Measurements from ENCODE around the gene GLRX2.

The GLRX2 gene

DNA sequence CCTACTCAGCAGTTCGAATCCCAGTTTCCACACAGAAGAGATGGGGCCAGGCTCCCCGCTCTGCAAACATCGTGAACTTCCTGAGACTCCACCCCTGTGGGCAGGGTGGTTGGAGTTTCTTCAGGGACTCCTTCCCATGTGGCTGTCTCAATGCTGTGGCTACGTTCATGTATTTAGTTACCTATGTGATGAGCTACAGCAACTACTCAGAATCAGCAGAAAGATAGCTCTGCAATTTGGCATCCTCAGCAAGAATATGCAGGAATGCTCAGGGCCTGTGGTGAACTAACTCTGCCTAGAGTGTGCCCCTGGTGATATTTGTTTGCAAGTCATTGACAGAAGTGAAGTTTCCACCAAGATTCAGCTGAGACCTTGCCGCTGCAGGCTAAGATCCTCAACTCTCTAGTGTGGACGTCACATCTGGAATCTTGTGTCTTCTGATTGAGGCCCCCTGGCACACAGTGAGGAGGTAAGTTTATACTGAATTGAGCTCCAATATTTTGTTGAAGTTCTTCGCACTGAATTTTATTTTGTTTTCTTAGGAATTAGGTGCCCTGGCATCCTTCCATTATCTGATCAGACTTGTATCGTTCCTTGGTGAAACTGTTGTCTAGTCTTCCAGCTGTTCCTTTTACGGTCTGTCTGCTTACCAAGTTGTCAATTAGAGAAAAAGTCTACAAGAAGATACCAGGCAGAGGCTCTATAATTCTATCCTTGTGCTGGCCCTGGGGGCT, 8.2 kb upstream of the GLRX2 start:
- no peak for DNase-seq (ENCODE audit: low spot score)

DNA sequence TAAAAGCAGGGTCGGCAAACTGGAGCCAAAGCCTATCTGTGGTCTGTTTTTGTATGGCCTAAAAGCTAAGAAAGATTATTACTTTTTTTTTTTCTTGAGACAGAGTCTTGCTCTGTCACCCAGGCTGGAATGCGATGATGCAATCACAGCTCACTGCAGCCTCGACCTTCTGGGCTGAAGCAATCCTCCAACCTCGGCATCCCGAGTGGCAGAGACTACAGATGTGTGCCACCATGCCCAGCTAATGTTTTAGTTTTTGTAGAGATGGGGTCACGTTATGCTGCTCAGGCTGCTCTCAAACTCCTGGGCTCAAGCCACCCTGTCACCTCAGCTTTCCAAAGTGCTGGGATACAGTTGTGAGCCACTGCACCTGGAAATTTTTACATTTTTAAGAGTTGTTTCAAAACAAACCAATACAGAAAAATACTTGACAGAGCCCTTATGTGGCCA, 6.5 kb upstream of the GLRX2 start:
- DNase-seq (ENCODE audit: low spot score): no peak

GRCh38 chr1:193110864-193111263, 5.7 kb upstream of the GLRX2 start:
- DNase-seq (ENCODE audit: low spot score): no peak

DNA sequence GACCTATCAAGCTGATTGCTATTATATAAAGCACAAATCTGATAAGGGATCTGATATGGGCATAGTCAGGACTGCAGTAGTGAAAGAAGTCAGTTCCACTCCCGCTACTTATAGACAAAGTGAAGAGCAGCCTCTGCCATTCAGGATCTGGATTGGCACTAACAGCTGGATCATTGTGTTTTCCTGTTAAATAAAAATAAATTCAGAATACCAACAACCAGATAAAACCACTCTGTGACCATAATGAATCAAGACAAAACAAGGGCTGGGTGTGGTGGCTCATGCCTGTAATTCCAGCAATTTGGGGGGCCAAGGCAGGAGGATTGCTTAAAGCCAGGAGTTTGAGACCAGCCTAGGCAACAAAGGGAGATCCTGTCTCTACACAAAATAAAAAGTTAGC, 5.0 kb upstream of the GLRX2 start:
- DNase-seq (ENCODE audit: low spot score): no peak

- no peak for DNase-seq (ENCODE audit: low spot score)
These were observed 4.4 kb upstream of the GLRX2 start for GRCh38 chr1:193109619-193110018.

- no peak for DNase-seq (ENCODE audit: low spot score)
These were observed 3.3 kb upstream of the GLRX2 start for GRCh38 chr1:193108471-193108870.

DNA sequence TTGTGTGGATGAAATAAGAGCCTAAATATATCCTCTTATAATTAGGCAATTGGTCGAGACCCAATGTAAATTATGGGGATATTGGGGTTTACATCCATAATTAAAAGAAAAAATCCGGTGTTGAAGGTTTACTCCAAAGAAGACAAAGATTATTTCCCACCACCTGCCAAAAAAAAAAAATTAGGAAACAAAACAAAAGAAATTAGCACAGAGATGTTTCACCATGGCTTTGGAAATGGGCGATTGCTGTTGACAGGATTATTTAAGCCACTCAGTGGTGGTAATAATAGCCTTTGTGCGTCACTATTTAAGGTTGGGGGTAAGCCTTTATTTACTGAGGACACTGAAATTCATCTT, 585 bp upstream of the GLRX2 start:
- DNase-seq (ENCODE audit: low spot score): no peak

DNA sequence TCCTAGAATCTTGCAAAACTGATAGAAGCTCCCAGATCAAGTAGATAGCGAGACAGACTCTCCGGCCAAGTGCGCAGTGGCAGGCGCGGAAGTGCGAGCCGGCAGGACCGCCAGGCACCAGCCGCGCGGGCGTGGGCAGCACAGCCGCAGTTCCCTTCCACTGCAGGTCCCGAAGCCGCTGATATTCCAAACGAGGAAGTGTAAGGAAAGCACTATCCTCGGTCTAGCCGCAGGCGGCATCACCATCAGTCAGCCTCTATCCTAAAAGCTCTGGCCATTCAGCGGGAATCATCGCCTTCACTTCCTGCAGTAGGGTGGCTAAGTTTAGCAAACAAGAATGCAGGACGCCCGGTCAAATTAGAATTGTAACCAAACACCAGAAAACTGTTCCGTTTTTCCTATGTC, 710 bp downstream of the GLRX2 start:
- peak; percentile 66 for DNase-seq (ENCODE audit: low spot score)

DNA sequence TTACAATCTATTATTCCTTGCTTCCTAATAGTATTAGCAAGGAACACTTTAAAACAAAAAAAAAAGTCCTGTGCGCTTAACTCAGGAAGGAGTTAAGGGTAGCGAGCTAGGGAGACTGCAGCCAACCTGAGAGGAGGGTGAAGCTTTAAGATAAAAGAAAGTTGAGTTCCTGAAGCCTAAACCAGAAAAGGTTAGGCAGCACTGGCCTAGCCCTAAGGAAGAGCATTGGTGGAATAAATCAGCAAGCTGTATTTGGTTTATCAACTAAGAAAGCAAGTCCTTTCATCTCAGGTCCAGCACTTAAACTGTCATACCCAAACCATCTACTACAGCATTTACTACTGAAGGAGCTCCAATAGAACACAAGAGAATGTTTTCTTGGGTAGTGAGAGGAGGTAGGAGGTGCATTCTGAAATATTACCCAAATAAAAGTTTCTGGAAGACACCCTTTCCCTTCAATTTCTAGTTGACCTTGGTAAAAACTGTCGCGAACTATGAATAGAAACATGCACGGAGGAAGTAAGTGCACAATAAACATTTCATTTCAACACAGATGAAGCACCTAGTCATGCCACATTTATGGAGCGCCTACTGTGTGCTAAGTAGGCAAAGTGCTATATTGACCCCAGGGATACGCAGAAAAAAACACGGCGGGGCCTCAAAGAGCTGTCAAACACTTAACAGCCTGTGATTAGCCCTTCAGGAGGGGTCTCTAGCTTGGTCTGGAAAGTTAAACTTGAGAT, 1.3 kb downstream of the GLRX2 start:
- no peak for DNase-seq (ENCODE audit: low spot score)

DNA sequence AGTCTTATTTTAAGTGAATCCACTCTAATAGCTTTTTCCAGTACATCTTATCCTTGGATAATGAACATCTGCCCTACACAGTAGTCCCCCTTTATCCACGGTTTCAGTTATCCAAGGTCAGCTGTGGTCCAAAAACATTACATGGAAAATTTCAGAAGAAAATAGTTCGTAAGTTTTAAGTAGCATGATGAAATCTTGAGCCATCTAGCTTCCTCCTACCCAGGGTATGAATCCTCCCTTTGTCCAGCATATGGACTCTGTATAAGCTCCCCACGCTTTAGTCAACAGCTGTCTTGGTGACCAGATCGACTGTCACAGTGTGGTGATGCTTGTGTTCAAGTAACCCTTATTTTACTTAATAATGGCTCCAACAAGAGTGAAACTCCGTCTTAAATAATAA, 2.6 kb downstream of the GLRX2 start:
- no peak for DNase-seq (ENCODE audit: low spot score)

- no peak for DNase-seq (ENCODE audit: low spot score)
These were observed 11.1 kb downstream of the GLRX2 start for GRCh38 chr1:193094112-193094511.

- DNase-seq (ENCODE audit: low spot score): no peak
These were observed 14.3 kb downstream of the GLRX2 start for GRCh38 chr1:193090865-193091264.

- DNase-seq (ENCODE audit: low spot score): no peak
These were observed 17.3 kb downstream of the GLRX2 start for GRCh38 chr1:193087893-193088292.

GRCh38 chr1:193086342-193086741, 18.9 kb downstream of the GLRX2 start:
- DNase-seq (ENCODE audit: low spot score): no peak

- no peak for DNase-seq (ENCODE audit: low spot score)
These were observed 20.0 kb downstream of the GLRX2 start for GRCh38 chr1:193085263-193085662.

- no peak for DNase-seq (ENCODE audit: low spot score)
These were observed 21.7 kb downstream of the GLRX2 start for GRCh38 chr1:193083365-193084088.

DNA sequence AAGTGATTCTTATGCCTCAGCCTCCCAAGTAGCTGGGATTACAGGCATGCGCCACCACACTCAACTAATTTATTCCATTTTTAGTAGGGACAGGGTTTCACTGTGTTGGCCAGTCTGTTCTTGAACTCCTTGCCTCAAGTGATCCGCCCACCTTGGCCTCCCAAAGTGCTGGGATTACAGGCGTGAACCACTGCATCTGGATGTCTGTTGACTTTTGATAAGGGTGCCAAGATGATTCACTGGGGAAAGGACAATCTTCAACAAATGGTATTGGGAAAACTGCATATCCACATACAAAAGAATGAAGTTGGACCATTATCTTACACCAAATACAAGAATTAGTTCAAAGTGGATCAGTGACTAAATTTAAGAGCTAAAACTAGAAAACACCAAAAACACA, 26.0 kb downstream of the GLRX2 start:
- DNase-seq (ENCODE audit: low spot score): no peak

DNA sequence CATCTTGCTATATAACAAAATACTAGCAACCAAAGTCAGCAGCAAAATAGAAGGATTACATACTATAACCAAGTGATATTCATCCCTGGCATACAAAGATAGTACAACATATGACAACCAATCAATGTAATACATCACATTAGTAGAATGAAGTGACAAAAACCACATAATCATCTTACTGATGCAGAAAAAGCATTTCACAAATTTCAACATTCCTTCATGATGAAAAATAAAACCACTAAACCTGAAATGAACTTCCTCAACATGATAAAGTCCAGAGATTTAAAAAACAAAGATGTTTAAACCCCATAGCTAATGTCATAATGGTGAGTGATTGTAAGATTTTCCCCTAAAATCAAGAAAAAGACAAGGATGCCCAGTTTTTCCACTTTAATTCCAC, 27.2 kb downstream of the GLRX2 start:
- DNase-seq (ENCODE audit: low spot score): no peak

DNA sequence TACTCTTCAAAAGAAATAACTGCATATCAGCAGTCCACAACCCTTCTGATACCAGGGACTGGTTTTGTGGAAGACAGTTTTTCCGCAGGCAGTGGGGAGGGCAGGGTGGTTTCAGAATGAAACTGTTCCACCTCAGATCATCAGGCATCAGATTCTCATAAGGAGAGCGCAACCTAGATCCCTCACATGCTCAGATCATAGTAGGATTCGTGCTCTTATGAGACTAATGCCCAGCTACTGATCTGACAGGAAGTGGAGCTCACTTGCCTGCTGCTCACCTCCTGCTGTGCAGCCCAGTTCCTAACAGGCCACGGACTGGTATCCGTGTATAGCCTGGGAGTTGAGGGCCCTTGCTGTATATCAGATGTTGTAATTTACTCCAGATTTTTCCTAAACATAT, 34.3 kb downstream of the GLRX2 start:
- peak; percentile 13 for DNase-seq (ENCODE audit: low spot score)

- DNase-seq (ENCODE audit: low spot score): no peak
These were observed 34.8 kb downstream of the GLRX2 start for GRCh38 chr1:193070386-193070753.

DNA sequence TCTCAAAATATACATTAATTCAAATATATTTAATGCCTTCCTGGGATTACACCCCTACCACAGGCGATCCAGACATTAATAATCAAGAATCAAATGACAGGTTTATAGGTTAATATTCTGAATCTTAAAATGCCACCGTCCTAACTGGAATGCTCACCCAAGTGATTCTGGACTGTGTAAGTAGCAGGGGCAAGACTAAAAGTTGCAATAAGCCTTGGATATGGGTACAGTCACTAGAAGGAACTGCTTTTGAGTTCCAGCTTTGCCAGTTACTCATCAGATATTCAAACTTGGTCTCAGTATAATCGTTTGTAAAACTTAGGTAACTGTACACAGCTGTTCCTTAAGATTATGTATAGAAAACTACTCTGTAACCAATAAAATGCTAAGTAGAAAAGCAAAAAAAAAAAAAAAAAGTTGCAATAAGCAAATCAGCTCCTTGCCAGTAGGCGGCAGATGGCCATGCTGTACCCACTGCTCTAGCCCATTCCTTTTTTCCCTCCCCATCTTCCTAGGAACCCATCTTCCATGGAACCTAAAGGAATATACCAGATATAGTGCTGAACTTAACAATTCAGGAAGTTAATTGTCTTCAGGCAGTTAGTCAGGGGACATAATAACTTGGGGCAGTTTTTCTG, 35.3 kb downstream of the GLRX2 start:
- DNase-seq (ENCODE audit: low spot score): peak; percentile 28

GRCh38 chr1:193068013-193068412, 37.2 kb downstream of the GLRX2 start:
- no peak for DNase-seq (ENCODE audit: low spot score)

GRCh38 chr1:193066606-193067005, 38.6 kb downstream of the GLRX2 start:
- DNase-seq (ENCODE audit: low spot score): no peak

Data from cerebellar cortex (tissue), 1 donor.